ENCODE measurements around the gene ADH1C.
"Not testable (repeated sequence)": the region's sequence is repeated elsewhere in the genome, so short reads cannot be mapped to it uniquely, and the experiment has no call there.

Gene ADH1C

DNA sequence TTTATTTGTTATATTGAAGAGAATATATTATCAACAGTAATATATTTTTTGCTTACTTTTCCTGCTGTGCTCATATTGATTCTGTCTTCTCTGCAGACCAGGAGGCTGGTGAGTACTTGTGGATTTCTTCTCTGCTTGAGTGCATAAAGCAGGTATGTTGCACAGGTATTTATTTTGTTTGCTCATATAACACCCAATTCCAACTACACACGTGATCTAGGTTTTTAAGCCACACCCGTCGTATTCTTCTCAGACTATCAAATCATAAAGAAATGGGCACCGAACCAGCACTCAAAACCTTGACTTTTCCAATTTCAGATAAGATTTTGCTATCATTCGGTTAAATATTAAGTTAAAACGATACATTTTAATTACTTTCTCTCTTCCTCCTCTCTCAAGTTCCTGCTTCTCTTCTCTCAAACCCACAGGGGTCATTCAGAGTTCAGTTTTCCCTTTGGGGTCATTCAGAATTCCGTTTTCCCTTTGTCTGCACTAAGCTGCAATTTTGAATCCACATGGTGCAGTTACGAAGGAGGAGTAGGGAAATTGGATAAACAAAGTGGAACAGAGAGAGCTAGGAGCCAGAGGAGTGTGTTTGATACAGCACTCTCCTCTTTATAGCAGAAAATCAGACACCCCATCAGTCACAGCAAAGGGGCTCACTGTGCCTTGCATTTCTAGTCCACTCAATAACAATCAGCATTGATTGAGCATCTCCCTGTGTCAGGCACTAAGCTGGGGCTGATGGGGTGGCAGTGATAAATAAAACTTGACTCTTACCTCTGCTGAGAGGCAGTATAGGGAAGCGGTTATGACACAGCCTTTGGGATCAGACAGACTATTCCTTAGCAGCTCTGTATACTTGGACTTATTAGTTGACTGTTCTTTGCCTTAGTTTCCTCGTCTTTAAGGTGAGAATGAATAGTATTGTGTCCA is at the start of gene ADH1C:
ADH1C (minus strand) TSS at position 145 of the 936 bp plus-strand sequence; CDS start at position 74, 71 bp downstream.
- no peak within 1 kb of the TSS for H3K4me3 Mint-ChIP-seq
- CTCF ChIA-PET: no interaction called here
- no peak within 1 kb of the TSS for H3K27ac Mint-ChIP-seq
- H3K9me3 Mint-ChIP-seq: peaks cover 4% of the 10 kb centered on the region
- DNase-seq: no peak
- H3K36me3 Mint-ChIP-seq: no peaks in the 10 kb centered on the region
- H3K27me3 Mint-ChIP-seq: no peaks in the 10 kb centered on the region
- H3K4me1 Mint-ChIP-seq: peaks cover 5% of the 10 kb centered on the region

DNA sequence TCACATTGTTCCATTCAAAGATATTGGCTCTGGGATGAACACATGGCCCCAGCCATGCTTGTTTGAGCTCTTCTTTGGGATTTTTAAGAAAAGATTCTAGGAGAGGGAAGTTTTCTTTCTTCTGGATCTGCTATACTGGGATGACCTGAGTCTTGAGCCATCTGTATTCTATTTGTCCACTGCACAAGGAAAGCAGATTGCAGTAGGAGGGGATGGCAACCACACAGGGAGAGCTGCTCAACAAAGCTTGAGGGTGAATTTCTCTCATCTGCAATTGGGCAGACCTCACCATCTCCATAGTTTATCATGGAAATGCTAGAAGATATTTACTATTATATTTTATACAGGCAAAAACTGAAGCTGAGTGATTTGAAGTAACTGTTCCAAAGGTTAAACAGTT is 48.3 kb upstream of the ADH1C start:
- no peak overlapping the region for H3K4me3 Mint-ChIP-seq
- DNase-seq: no peak
- H3K4me1 Mint-ChIP-seq: peaks cover 13% of the 10 kb centered on the region
- H3K27me3 Mint-ChIP-seq: peaks cover 7% of the 10 kb centered on the region
- CTCF ChIA-PET: interaction anchor here (1.5 kb wide), 1 partner anchor 1252 kb away, joined by 3 read pairs; no protein-coding TSS in a partner anchor
- H3K9me3 Mint-ChIP-seq: no peaks in the 10 kb centered on the region
- no peak overlapping the region for H3K27ac Mint-ChIP-seq
- no peaks in the 10 kb centered on the region for H3K36me3 Mint-ChIP-seq

DNA sequence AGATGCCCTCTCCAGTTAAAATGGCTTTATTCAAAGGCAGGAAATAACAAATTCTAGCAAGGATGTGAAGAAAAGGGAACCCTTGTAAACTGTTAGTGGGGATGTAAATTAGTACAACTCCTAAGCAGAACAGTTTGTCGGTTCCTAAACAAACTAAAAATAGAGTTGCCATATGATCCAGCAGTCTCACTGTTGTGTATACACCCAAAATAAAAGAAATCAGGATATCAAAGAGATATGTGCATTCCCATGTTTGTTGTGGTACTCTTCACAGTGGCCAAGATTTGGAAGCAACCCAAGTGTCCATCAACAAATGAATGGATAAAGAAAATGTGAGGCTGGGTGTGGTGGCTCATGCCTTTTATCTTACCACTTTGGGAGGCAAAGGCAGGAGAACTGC is 46.5 kb upstream of the ADH1C start:
- DNase-seq: no peak
- Mint-ChIP-seq H3K36me3 (no peaks in the 10 kb centered on the region), H3K27ac (no peak overlapping the region), H3K9me3 (no peaks in the 10 kb centered on the region), H3K4me3 (no peak overlapping the region), H3K27me3 (peaks cover 11% of the 10 kb centered on the region), H3K4me1 (peaks cover 4% of the 10 kb centered on the region)
- CTCF ChIA-PET: no interaction called here

DNA sequence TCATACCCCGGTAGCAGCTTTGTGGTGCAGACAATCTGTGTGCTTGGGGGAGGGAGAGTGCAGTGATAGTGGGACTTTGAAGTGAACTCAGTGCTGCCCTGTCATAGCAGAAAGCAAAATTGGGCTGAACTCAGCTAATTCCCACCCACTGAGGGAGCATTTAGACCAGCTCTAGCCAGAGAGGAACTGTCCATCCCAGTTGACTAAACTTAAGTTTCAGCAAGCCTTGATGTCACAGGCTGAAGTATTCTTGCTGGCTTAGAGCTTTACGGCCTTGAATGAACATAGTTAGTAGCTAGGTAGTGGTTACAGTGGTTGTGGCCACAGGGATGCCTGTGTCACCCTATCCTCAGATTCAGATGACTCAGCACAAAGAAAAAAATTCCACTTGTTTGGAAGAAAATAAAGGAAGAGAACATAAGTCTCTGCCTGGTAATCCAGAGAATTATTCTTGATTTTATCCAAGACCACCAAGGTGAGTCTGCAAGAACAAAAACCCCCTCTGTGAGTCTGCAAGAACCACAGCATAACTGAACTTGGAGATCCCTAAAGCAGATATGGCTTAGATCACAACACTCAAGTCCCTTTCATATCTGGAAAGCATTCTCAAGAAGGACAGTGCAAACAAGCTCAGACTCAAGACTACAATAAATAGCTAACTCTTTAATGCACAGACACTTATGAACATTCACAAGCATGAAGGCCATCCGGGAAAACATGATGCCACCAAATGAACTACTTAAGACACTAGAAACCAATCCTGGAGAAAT is 43.2 kb upstream of the ADH1C start:
- H3K4me1 Mint-ChIP-seq: no peaks in the 10 kb centered on the region
- no peak overlapping the region for H3K4me3 Mint-ChIP-seq
- no peaks in the 10 kb centered on the region for H3K36me3 Mint-ChIP-seq
- H3K9me3 Mint-ChIP-seq: no peaks in the 10 kb centered on the region
- no peak overlapping the region for H3K27ac Mint-ChIP-seq
- DNase-seq: no peak
- CTCF ChIA-PET: no interaction called here
- peaks cover 11% of the 10 kb centered on the region for H3K27me3 Mint-ChIP-seq

DNA sequence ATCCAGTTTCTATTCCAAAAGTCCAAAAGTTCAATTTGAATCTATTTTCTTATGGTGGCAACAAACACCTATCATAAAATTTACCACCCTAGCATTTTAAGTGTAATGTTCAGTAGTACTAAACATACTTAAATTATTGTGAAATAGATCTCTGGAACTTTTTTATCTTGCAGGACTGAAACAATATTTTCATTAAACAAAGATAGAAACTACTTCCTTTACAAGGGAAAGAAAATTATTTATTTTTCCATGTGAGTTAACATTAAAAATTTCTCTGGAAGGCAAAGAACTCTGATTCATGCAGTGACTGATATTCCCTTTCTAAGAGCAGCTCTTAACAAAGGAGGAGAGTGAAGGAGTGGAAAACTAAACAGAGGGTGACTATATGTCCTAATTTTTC is 42.4 kb upstream of the ADH1C start:
- H3K27ac Mint-ChIP-seq: no peak overlapping the region
- CTCF ChIA-PET: no interaction called here
- no peaks in the 10 kb centered on the region for H3K9me3 Mint-ChIP-seq
- no peak overlapping the region for H3K4me3 Mint-ChIP-seq
- H3K27me3 Mint-ChIP-seq: peaks cover 14% of the 10 kb centered on the region
- DNase-seq: no peak
- H3K4me1 Mint-ChIP-seq: no peaks in the 10 kb centered on the region
- no peaks in the 10 kb centered on the region for H3K36me3 Mint-ChIP-seq

DNA sequence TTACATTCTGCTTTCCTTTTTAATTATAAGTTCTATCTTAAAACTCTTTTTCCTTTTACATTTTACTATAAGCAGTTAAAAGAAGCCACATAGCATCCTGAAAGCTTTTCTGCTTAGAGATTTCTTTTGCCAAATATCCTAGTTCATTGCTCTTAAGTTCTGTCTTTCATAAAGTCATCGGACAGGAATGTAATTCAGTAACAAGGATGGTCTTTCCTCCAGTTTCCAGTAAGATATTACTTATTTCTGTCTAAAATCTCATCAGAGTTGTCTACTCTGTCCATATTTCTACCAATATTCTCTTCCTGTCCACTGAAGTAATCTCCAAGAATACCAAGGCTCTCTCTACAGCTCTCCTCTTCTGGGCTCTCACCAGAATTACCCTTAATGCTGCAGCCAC is 37.5 kb upstream of the ADH1C start:
- CTCF ChIA-PET: no interaction called here
- H3K4me3 Mint-ChIP-seq: no peak overlapping the region
- H3K27me3 Mint-ChIP-seq: peaks cover 8% of the 10 kb centered on the region
- H3K36me3 Mint-ChIP-seq: no peaks in the 10 kb centered on the region
- no peaks in the 10 kb centered on the region for H3K4me1 Mint-ChIP-seq
- no peaks in the 10 kb centered on the region for H3K9me3 Mint-ChIP-seq
- H3K27ac Mint-ChIP-seq: no peak overlapping the region
- no peak for DNase-seq

DNA sequence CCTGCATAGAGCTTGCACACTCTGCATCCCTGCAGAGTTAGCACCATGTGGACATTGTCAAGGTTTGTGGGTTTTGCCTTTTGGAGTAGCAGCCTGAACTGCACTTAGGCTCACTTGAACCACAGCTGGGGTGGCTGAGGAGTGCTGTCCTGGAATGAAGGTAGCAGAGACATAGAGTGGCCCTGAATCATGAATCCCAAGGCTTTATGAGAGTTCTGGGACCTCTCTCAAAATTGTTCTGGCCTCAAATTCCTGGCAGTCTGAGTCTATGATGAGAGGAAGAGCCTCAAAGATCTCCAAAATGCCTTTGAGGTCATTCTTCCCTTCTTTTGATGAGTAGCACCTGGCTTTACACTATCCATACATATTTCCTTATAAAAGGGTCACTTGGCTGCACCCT is 37.1 kb upstream of the ADH1C start:
- no peak for DNase-seq
- CTCF ChIA-PET: no interaction called here
- Mint-ChIP-seq H3K36me3 (no peaks in the 10 kb centered on the region), H3K4me1 (no peaks in the 10 kb centered on the region), H3K9me3 (no peaks in the 10 kb centered on the region), H3K27me3 (peaks cover 8% of the 10 kb centered on the region), H3K27ac (no peak overlapping the region), H3K4me3 (no peak overlapping the region)

DNA sequence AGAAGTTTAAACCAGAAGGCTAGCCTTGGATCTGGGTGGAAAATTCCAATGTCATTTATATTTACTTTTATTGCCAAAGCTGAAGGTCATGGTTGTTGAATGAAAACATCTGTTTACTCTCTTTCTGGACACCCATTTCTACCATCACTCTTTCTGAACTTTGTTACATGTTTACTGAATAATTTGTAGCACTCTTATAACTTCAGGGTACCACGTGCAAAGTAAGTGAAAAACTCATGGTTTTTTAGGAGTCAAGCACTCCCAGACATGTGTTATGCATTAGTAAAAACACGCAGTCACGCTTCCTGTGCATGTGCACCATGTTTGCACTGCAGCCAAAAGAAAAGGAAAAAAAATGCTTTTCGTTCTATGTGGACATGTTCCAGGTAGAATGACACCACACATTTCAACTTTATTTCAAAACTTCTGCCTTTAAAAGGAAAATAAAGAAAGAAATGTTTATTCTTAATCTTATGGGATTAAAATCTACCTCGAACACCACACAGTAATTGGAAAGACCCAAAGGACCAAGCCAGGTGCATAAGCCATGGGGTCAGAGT is 31.4 kb upstream of the ADH1C start:
- Mint-ChIP-seq H3K9me3 (no peaks in the 10 kb centered on the region), H3K27me3 (no peaks in the 10 kb centered on the region), H3K27ac (no peak overlapping the region), H3K4me3 (no peak overlapping the region), H3K4me1 (peaks cover 3% of the 10 kb centered on the region), H3K36me3 (no peaks in the 10 kb centered on the region)
- CTCF ChIA-PET: interaction anchor here (1.0 kb wide), 1 partner anchor 27 kb away, joined by 3 read pairs; no protein-coding TSS in a partner anchor
- DNase-seq: no peak

DNA sequence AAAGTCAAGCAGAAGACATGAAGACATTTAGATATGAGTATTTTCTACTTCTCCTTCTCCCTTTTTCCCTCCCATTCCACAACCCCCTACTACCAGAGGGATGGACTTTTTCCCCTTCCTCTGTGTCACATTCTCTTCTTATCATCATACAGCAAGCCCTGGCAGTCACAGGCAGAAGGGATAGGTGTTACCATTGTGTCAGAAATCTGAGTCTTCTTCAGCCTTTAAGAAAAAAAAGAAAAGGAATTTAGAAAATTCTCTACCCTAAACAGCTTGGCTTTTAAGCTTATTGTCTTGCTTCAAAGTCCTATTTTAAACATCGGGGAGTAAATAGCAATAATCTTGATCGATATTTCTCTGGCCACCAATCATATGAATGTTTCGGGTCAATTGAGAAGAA is 30.9 kb upstream of the ADH1C start:
- Mint-ChIP-seq H3K4me3 (no peak overlapping the region), H3K9me3 (no peaks in the 10 kb centered on the region), H3K4me1 (peaks cover 3% of the 10 kb centered on the region), H3K27me3 (no peaks in the 10 kb centered on the region), H3K36me3 (no peaks in the 10 kb centered on the region), H3K27ac (no peak overlapping the region)
- DNase-seq: no peak
- CTCF ChIA-PET: interaction anchor here (1.0 kb wide), 1 partner anchor 27 kb away, joined by 3 read pairs; no protein-coding TSS in a partner anchor

DNA sequence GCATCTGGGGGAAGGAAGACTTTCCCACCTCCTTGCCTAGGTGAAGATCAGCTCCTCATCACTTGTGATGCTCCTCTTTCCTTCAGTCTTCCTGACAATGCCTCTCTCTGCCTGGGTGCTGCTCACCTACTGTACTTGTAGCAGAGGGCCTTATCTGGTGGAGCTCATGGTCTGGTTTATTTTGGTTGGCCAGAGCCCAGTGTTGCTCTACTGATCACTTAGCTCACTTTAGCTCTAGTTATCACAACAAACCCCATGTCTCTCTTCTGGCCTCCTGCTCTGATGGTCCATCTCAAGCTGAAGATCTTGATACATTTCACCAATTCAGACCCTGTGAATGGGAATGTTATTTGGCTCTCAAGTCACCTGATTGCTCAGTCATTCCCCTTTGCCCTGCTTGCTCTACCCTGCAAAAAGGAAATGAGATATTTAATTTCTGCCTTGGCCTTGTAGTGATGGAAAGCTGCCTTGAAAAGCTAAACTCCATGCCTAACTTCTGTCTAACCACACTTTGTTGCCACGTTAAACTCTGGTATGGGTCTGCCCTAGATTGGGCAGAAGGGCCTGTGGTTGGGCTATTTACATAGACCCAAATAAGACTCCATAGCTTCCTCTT is 30.3 kb upstream of the ADH1C start:
- CTCF ChIA-PET: interaction anchor here (1.0 kb wide), 1 partner anchor 28 kb away, joined by 3 read pairs; no protein-coding TSS in a partner anchor
- Mint-ChIP-seq H3K9me3 (no peaks in the 10 kb centered on the region), H3K4me1 (peaks cover 3% of the 10 kb centered on the region), H3K36me3 (no peaks in the 10 kb centered on the region), H3K27ac (no peak overlapping the region), H3K4me3 (no peak overlapping the region), H3K27me3 (no peaks in the 10 kb centered on the region)
- no peak for DNase-seq

DNA sequence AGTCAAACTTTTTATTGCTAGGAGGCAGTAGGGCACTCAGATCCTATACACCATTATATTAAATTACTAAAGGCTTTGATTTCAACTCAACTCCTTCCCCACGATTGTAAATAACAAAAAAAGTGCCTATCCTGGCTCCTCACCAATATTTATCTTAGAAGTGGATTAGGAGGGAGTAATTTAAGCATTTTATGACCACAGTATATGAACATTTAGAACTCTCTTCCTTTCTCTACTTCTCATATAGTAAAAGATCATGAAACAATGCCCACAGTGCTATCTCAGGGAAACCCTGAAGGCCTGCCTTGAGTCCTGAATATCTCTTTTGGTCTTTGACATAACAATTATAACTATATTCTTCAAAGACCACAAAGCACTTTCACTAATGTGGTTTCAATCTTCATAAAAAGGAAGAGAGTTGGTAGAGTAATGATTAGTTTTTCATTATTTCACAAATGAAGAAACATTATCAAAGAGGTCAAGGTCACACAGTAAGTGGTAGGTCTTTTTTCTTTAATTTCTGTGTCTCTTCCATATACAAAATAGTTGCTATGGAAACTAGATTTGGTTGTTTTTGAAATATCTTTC is 29.1 kb upstream of the ADH1C start:
- H3K9me3 Mint-ChIP-seq: no peaks in the 10 kb centered on the region
- DNase-seq: no peak
- CTCF ChIA-PET: no interaction called here
- no peaks in the 10 kb centered on the region for H3K27me3 Mint-ChIP-seq
- H3K4me1 Mint-ChIP-seq: peaks cover 3% of the 10 kb centered on the region
- no peaks in the 10 kb centered on the region for H3K36me3 Mint-ChIP-seq
- H3K4me3 Mint-ChIP-seq: no peak overlapping the region
- no peak overlapping the region for H3K27ac Mint-ChIP-seq

DNA sequence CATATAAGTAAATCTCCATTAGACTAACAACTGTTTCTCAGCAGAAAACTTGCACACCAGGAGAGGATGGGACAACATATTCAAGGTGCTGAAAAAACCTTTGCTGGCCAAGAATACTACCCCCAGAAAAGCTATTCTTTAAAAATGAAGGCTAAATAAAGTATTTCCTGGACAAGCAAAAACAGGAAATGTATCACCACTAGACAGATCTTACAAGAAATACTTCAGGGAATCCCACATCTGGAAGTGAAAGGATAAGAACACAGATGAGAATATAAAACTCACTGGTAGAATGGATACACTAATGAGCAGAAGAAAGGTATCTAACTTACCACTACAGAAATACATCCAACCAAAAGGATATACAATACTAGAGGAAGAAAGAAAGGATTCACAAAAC is 27.0 kb upstream of the ADH1C start:
- CTCF ChIA-PET: no interaction called here
- no peak overlapping the region for H3K27ac Mint-ChIP-seq
- no peak for DNase-seq
- H3K4me1 Mint-ChIP-seq: peaks cover 3% of the 10 kb centered on the region
- no peaks in the 10 kb centered on the region for H3K36me3 Mint-ChIP-seq
- no peak overlapping the region for H3K4me3 Mint-ChIP-seq
- no peaks in the 10 kb centered on the region for H3K27me3 Mint-ChIP-seq
- no peaks in the 10 kb centered on the region for H3K9me3 Mint-ChIP-seq

DNA sequence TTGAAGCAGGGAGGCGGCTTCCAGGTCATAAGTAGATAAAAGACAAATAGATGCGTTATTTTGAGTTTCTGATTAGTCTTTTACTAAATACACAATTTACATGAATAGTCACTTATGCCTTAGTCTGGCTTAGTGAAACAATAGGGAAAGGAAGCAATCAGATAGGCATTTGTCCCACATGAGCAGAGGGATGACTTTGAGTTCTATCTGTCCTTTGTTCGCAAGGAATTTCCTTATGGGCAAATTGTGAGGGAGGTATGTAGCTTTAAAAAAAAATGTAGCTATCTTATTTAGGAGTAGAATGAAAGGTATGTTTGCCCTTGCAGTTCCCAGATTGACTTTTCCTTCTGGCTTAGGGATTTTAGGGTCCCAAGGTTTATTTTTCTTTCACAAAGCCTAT is 26.3 kb upstream of the ADH1C start:
- Mint-ChIP-seq H3K4me1 (peaks cover 3% of the 10 kb centered on the region), H3K36me3 (no peaks in the 10 kb centered on the region), H3K4me3 (no peak overlapping the region), H3K27me3 (no peaks in the 10 kb centered on the region), H3K27ac (no peak overlapping the region), H3K9me3 (no peaks in the 10 kb centered on the region)
- DNase-seq: no peak
- CTCF ChIA-PET: no interaction called here

DNA sequence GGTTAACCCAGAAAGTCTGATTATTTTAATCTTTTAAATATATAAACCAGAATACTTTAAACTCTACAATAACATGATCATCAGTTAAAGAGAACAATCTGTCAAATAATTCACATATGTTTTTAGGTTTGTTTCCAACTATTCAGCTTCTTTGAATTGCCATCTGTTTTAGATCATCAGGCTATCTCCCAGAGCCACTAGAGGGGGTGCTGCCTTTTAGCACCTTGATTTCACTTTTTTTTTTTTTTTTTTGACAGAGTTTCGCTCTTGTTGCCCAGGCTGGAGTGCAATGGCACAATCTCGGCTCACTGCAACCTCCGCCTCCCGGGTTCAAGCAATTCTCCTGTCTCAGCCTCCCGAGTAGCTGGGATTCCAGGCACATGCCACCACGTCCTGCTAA is 24.8 kb upstream of the ADH1C start:
- H3K9me3 Mint-ChIP-seq, H3K27ac Mint-ChIP-seq, CTCF ChIA-PET, H3K4me3 Mint-ChIP-seq, DNase-seq, H3K27me3 Mint-ChIP-seq, H3K36me3 Mint-ChIP-seq, H3K4me1 Mint-ChIP-seq: not testable (repeated sequence)

All from activated naive CD4-positive, alpha-beta T cell treated with anti-CD3 and anti-CD28 coated beads, Interleukin-2, amount 10 ng/mL, durations not matched to agents 7 days and 5 days (primary cell).